SK-N-SH (cell line): ENCODE results near the gene SRRM4. TPM values are rescaled to one million over a fixed set of nuclear protein-coding genes. Genes with fewer than 3 reads are reported as not detected.
A peak's percentile ranks its signal among the peaks of the same experiment; 100 is the strongest.
"Not testable (repeated sequence)": the region's sequence is repeated elsewhere in the genome, so short reads cannot be mapped to it uniquely, and the experiment has no call there.

Experiments used
- CTCF ChIA-PET: fragments of 300-600, 350-600 bp; formaldehyde crosslinking; extraction: SDS; loops from one replicate; lab custom pipeline; 2021; lab: Yijun Ruan, JAX
- POLR2A ChIA-PET: fragments of 350-600 bp; sonication (Branson Sonifier 250); formaldehyde crosslinking; extraction: SDS; loops from one replicate; lab custom pipeline; 2020; ENCODE audit warnings: antibody characterized with exemption, inconsistent platforms; lab: Yijun Ruan, JAX
- DNase-seq: peaks from one replicate; pipeline ENCODE4 v3.0.0; 2012
- H2AFZ ChIP-seq: fragments of 200-600 bp; sonication (generic); 2 replicates; pipeline ENCODE4 v1.8.1; 2016; ENCODE audit warnings: antibody characterized with exemption, mild to moderate bottlenecking, low read depth
- H3F3A ChIP-seq: fragments of 200-600 bp; sonication (generic); replicated peaks from 2 replicates; pipeline ENCODE3; 2016; ENCODE audit warnings: antibody characterized with exemption, mild to moderate bottlenecking; ENCODE audit not compliant: insufficient read depth
- H3K27ac ChIP-seq, 2 experiments: fragments of 200-500 bp in 1 of 2; fragments of 200-600 bp in 1 of 2; sonication (Bioruptor generic) in 1 of 2; sonication (generic), shearing (Covaris generic) in 1 of 2; 2 replicates each; pipeline versions ENCODE4 v1.5.1 to v1.6.1; 2014 to 2016; ENCODE audit warnings: low read depth in 2 of 2, inconsistent platforms in 1 of 2, low read length in 1 of 2, mild to moderate bottlenecking in 1 of 2, mixed read lengths in 1 of 2
- H3K27me3 ChIP-seq: fragments of 200-600 bp; sonication (generic), shearing (Covaris generic); 2 replicates; pipeline ENCODE4 v1.6.1; 2016; ENCODE audit warnings: mixed run types; ENCODE audit not compliant: insufficient read depth
- H3K36me3 ChIP-seq, 2 experiments: fragments of 200-500 bp in 1 of 2; fragments of 200-600 bp in 1 of 2; sonication (Bioruptor generic) in 1 of 2; sonication (generic) in 1 of 2; replicated peaks in 1 of 2; 2 replicates each; pipeline versions ENCODE3 to v1.5.1; 2014 to 2016; ENCODE audit warnings: low read length in 1 of 2, mild to moderate bottlenecking in 1 of 2; ENCODE audit not compliant: insufficient read depth in 2 of 2, control insufficient read depth in 1 of 2
- H3K4me1 ChIP-seq, 2 experiments: fragments of 200-500 bp in 1 of 2; fragments of 200-600 bp in 1 of 2; sonication (Bioruptor generic) in 1 of 2; sonication (generic), shearing (Covaris generic) in 1 of 2; 2 replicates each; pipeline versions ENCODE4 v1.5.1 to v1.6.1; 2014 to 2016; ENCODE audit warnings: low read depth in 1 of 2, low read length in 1 of 2, mixed run types in 1 of 2; ENCODE audit not compliant: insufficient read depth in 2 of 2, control insufficient read depth in 1 of 2
- H3K4me2 ChIP-seq: fragments of 200-600 bp; sonication (generic), shearing (Covaris generic); 2 replicates; pipeline ENCODE4 v1.6.1; 2017; ENCODE audit warnings: mixed run types
- H3K4me3 ChIP-seq, 2 experiments: fragments of 200-500 bp in 1 of 2; fragments of 200-600 bp in 1 of 2; sonication (Bioruptor generic) in 1 of 2; sonication (generic), shearing (Covaris generic) in 1 of 2; 2 replicates each; pipeline versions ENCODE4 v1.5.1 to v1.8.1; 2014 to 2016; ENCODE audit warnings: low read depth in 2 of 2, inconsistent platforms in 1 of 2, low read length in 1 of 2, mild to moderate bottlenecking in 1 of 2, mixed read lengths in 1 of 2, moderate library complexity in 1 of 2
- H3K79me2 ChIP-seq: fragments of 200-600 bp; sonication (generic); 2 replicates; pipeline ENCODE4 v1.8.1; 2017; ENCODE audit warnings: mild to moderate bottlenecking; ENCODE audit not compliant: insufficient read depth
- H3K9ac ChIP-seq: fragments of 200-600 bp; sonication (generic); 2 replicates; pipeline ENCODE4 v1.6.1; 2017; ENCODE audit warnings: mixed run types
- H3K9me2 ChIP-seq: fragments of 200-600 bp; sonication (generic); 2 replicates; pipeline ENCODE4 v1.6.1; 2017; ENCODE audit warnings: mixed run types
- H3K9me3 ChIP-seq: fragments of 200-600 bp; sonication (generic); 2 replicates; pipeline ENCODE4 v1.6.1; 2017; ENCODE audit warnings: mixed run types, mild to moderate bottlenecking, moderate library complexity
- H4K20me1 ChIP-seq: fragments of 200-600 bp; sonication (generic); 2 replicates; pipeline ENCODE4 v1.6.1; 2017; ENCODE audit warnings: mild to moderate bottlenecking, mixed run types; ENCODE audit not compliant: insufficient read depth
- CHD2 ChIP-seq: fragments of 150-350 bp; IDR thresholded peaks from 2 replicates; pipeline ENCODE4 v1.6.1; 2018; ENCODE audit warnings: low read length; ENCODE audit not compliant: partially characterized antibody
- ELF1 ChIP-seq: IDR thresholded peaks from 2 replicates; pipeline ENCODE4 v1.4.0; 2012
- EP300 ChIP-seq, 2 experiments: IDR thresholded peaks; 2 replicates each; pipeline versions ENCODE4 v1.4.0 to v1.6.1; 2012; ENCODE audit warnings: borderline replicate concordance in 1 of 2, low read depth in 1 of 2, low read length in 1 of 2
- EZH2phosphoT487 ChIP-seq: fragments of 200-600 bp; sonication (generic); IDR thresholded peaks from 2 replicates; pipeline ENCODE4 v1.6.1; 2017; ENCODE audit warnings: low read depth, mixed run types, mild to moderate bottlenecking, antibody characterized with exemption, moderate library complexity, borderline replicate concordance
- FOSL2 ChIP-seq: IDR thresholded peaks from 2 replicates; pipeline ENCODE4 v1.4.0; 2012; ENCODE audit warnings: low read depth, mild to moderate bottlenecking, moderate library complexity, borderline replicate concordance
- FOXJ3 ChIP-seq: sonication (generic); formaldehyde crosslinking; IDR thresholded peaks from 2 replicates; pipeline ENCODE4 v1.5.1; 2020; ENCODE audit warnings: mild to moderate bottlenecking, missing genetic modification reagents
- GABPA ChIP-seq: IDR thresholded peaks from 2 replicates; pipeline ENCODE4 v1.4.0; 2012; ENCODE audit warnings: low read depth, mild to moderate bottlenecking
- GATA2 ChIP-seq: sonication (generic); formaldehyde crosslinking; IDR thresholded peaks from 2 replicates; pipeline ENCODE4 v1.5.0; 2020; ENCODE audit warnings: mild to moderate bottlenecking, missing genetic modification reagents
- JUND ChIP-seq: IDR thresholded peaks from 2 replicates; pipeline ENCODE4 v1.4.0; 2012
- MEF2A ChIP-seq: IDR thresholded peaks from 2 replicates; pipeline ENCODE4 v1.4.0; 2012; ENCODE audit warnings: low read depth, borderline replicate concordance
- MXI1 ChIP-seq: IDR thresholded peaks from 2 replicates; pipeline ENCODE4 v1.6.1; 2012; ENCODE audit warnings: mild to moderate bottlenecking, low read depth, low read length, improper control_type of control experiment
- NFIC ChIP-seq: IDR thresholded peaks from 2 replicates; pipeline ENCODE4 v1.4.0; 2012; ENCODE audit warnings: borderline replicate concordance
- POLR2AphosphoS5 ChIP-seq: IDR thresholded peaks from 2 replicates; pipeline ENCODE4 v1.6.1; 2012; ENCODE audit warnings: low read depth, low read length
- RAD21 ChIP-seq: IDR thresholded peaks from 2 replicates; pipeline ENCODE4 v1.6.1; 2012; ENCODE audit warnings: mild to moderate bottlenecking, low read length
- RCOR1 ChIP-seq: fragments of 150-350 bp; IDR thresholded peaks from 2 replicates; pipeline ENCODE4 v1.6.1; 2017; ENCODE audit warnings: antibody characterized with exemption, low read length
- REST ChIP-seq: IDR thresholded peaks from 2 replicates; pipeline ENCODE4 v1.6.1; 2012; ENCODE audit warnings: mild to moderate bottlenecking, low read depth, low read length, moderate library complexity
- RXRA ChIP-seq: IDR thresholded peaks from 2 replicates; pipeline ENCODE4 v1.4.0; 2012; ENCODE audit warnings: low read depth, mild to moderate bottlenecking, borderline replicate concordance
- SMC3 ChIP-seq: IDR thresholded peaks from 2 replicates; pipeline ENCODE4 v1.6.1; 2012; ENCODE audit warnings: low read depth, low read length, improper control_type of control experiment
- TCF12 ChIP-seq: IDR thresholded peaks from 2 replicates; pipeline ENCODE4 v1.4.0; 2012
- TEAD4 ChIP-seq: IDR thresholded peaks from 2 replicates; pipeline ENCODE4 v1.4.0; 2012; ENCODE audit warnings: mild to moderate bottlenecking, borderline replicate concordance; ENCODE audit not compliant: insufficient read depth
- USF2 ChIP-seq: fragments of 150-350 bp; IDR thresholded peaks from 2 replicates; pipeline ENCODE4 v1.6.1; 2017; ENCODE audit warnings: antibody characterized with exemption, low read length, low read depth, borderline replicate concordance
- YY1 ChIP-seq: IDR thresholded peaks from 2 replicates; pipeline ENCODE4 v1.4.0; 2012; ENCODE audit warnings: low read depth, mild to moderate bottlenecking
- WGBS: methylation state at CpG from one replicate; pipeline ENCODE4 v1.1.6; 2017; ENCODE audit warnings: low lambda C conversion rate; 5-methylcytosine and 5-hydroxymethylcytosine counted together
- polyA plus RNA-seq, 3 experiments: library from polyadenylated mRNA; depleted of rRNA; stranded (reverse); fragments of >200 nt; gene quantifications; 2 replicates each; pipeline ENCODE4 v1.2.3, GENCODE V29; 2012

SRRM4 gene
- polyA plus RNA-seq, 1 of the 3 experiments (the other 2 are of a cell fraction): 0.03 TPM

DNA sequence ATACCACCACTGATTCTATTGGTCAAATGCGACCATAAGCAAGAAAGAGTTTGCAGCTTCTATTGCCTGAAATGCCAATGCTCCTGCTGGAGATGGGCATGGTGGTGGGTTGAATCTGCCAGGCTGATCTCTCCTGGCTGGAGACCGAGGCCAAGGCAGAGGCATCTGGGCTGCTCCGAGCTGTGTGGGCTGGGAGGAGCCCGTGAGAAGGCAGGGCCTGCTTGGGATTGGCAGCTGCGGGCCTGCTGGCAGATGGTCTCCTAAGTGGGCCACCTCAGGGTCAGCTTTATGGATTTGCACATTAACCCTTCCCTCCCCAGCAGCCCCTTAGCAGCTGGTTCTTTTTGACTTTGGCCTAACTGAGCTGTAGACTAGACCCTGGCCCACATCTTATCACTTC is 25.4 kb downstream of the SRRM4 start (continued):
- TF ChIP-seq RXRA: no peak

- WGBS: 11% methylated on average over 1 of the region's 1 CpG
These were observed 26.9 kb downstream of the SRRM4 start for GRCh38 chr12:119008273-119008672.

DNA sequence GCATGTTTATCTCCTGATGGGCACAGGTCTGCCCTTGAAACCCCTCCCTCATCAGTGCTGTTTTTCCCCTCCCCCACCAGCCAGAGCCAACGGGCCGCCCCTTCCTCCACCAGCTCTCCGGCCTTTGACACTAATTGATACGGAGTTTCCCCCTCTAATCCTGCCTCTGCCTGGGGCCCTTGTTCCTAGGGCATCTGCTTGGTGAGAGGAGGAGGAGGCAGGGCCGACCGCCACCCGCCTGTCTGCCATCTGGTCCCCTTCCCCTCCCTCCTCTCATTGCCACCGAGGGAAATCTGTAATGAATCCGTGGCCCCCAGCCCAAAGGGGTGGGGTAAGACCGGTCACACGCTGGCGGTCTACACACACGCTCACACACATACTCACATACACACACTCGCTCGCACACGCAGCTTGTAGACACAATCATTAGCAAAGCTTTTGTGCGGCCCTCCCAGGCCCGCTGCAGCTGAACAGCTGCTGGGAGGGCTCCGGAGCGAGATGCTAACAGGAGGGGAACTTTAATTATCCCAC is 27.4 kb downstream of the SRRM4 start:
- Histone ChIP-seq H3K9me3 (no peaks in the 10 kb centered on the region), H3K4me2 (no peak overlapping the region), H2AFZ (no peak overlapping the region), H3K9me2 (no peaks in the 10 kb centered on the region), H3K36me3 (no peaks in the 10 kb centered on the region), H3F3A (no peaks in the 10 kb centered on the region), H3K27ac (peak overlapping the region in 1 of 2 experiments; percentile 92; a peak in 2 of 4 replicates), H3K79me2 (no peaks in the 10 kb centered on the region), H3K4me1 (peaks cover 0 to 53% of the 10 kb centered on the region in 2 experiments; a peak in 2 of 4 replicates), H4K20me1 (no peaks in the 10 kb centered on the region), H3K27me3 (no peaks in the 10 kb centered on the region), H3K9ac (no peak overlapping the region), H3K4me3 (peak overlapping the region in 1 of 2 experiments; percentile 24; a peak in 1 of 4 replicates)
- peak; percentile 74 for DNase-seq
- POLR2A ChIA-PET: interaction anchor here (2.0 kb wide), 2 partner anchors 27 to 63 kb away, joined by 10 to 11 read pairs; partner anchors contain the start of gene SRRM4
- CTCF ChIA-PET: interaction anchor here (0.8 to 2.7 kb wide), 7 partner anchors 12 to 404 kb away, joined by 3 to 7 read pairs (median 5); no protein-coding TSS in a partner anchor
- 4% methylated on average over 16 of the region's 20 CpGs for whole genome bisulfite sequencing
- TF ChIP-seq RCOR1 (peak; percentile 27; the same call in 1 of the 2 replicates), USF2 (no peak), FOSL2 (no peak), TCF12 (no peak), SMC3 (no peak), EZH2phosphoT487 (no peak), GATA2 (CRISPR knock-in tag) (peak; percentile 64), CHD2 (no peak), EP300 (IDR thresholded peaks at IDR 0.05; ENCODE audit: borderline replicate concordance in 1 of 2, low read depth in 1 of 2, low read length in 1 of 2) (peak in 1 of 2 experiments; percentile 68; a peak in 1 of 4 replicates), TEAD4 (no peak), RAD21 (no peak), GABPA (no peak), RXRA (no peak), MXI1 (0 out of 2 replicates have a peak, but pooled peaks have one; percentile 16), ELF1 (no peak), YY1 (no peak), POLR2AphosphoS5 (no peak), MEF2A (no peak), NFIC (no peak), JUND (no peak), FOXJ3 (CRISPR knock-in tag) (0 out of 2 replicates have a peak, but pooled peaks have one; percentile 52), REST (no peak)

More at GRCh38 chr12:119008273-119008672, 26.9 kb downstream of the SRRM4 start:
- ChIA-PET CTCF (interaction anchor here (0.8 to 2.7 kb wide), 6 partner anchors 13 to 405 kb away, joined by 3 to 7 read pairs (median 5); no protein-coding TSS in a partner anchor), POLR2A (interaction anchor here (0.6 to 2.0 kb wide), 4 partner anchors 19 to 64 kb away, joined by 4 to 11 read pairs (median 7); partner anchors contain the start of gene SRRM4)
- not testable (repeated sequence) for H3K9me2 ChIP-seq, H3K9me3 ChIP-seq, H3K27me3 ChIP-seq, H3K4me2 ChIP-seq, H4K20me1 ChIP-seq, H3K36me3 ChIP-seq, H3K79me2 ChIP-seq, H3F3A ChIP-seq, H3K9ac ChIP-seq, DNase-seq, H2AFZ ChIP-seq
- Histone ChIP-seq H3K27ac (peak overlapping the region in 1 of 2 experiments; percentile 92; a peak in 2 of 4 replicates), H3K4me3 (peak overlapping the region in 1 of 2 experiments; percentile 24; a peak in 1 of 4 replicates), H3K4me1 (peaks cover 0 to 57% of the 10 kb centered on the region in 2 experiments; a peak in 2 of 4 replicates)
